Measurements from ENCODE around the gene CCDC126. TPM values are rescaled to one million over a fixed set of nuclear protein-coding genes. Genes with fewer than 3 reads are reported as not detected.

CCDC126 gene
- total and polyA plus RNA-seq, 10 of the 15 experiments (the other 5 are each of a cell fraction or from before 2014, with no cell fraction given) = 10.9 to 49.9 (median 24.1) TPM

DNA sequence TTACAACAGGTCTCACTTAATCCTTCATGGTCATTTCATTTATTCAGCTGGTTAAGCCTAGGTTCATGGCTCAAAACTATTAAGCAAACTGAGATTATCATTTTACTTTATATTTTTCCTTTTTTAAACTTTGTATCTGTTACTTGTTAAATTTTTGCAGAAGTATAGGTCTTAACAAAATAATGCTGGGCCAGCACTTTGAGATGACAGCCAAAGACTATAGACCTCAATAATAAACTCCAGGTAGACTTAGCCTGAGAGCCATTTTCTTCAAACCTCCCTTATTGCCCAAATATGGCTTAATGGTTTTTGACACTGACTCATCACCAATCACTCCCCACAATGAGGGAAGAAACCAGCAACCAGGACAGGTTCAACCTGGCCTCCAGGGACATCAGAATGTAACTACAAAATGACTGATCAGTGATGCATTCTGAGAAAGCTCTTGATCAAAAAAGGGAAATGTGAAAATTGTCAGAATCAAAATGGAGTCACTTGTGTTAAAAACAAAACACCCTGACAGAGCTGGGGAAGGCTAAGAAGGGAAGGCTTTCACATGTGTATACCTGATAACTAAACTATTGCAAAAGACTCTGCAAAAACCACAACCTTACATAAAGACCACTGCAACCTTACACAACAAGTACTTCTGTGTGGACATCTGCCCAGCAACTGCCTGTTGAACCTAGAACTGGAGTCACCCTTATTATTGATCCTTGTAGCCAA is 2.1 kb upstream of the CCDC126 start (continued):
- TF ChIP-seq BRCA1 (IDR thresholded peaks at IDR 0.05; ENCODE audit: low read depth, low read length) = no peak
- no peak for TF ChIP-seq SREBF1 (IDR thresholded peaks at IDR 0.05; ENCODE audit: low read length)
- TF ChIP-seq TCF3 (IDR thresholded peaks at IDR 0.05; ENCODE audit: borderline replicate concordance, insufficient read depth, low read depth, low read length) = 0 out of 2 replicates have a peak, but pooled peaks have one; percentile 70
- TF ChIP-seq POU2F2 (IDR thresholded peaks at IDR 0.05; ENCODE audit: borderline replicate concordance, low read depth, low read length) = peak; percentile 68; the same call in 1 of the 3 replicates
- TF ChIP-seq BACH1 (IDR thresholded peaks at IDR 0.05; ENCODE audit: borderline replicate concordance) = peak; percentile 94; the same call in 1 of the 2 replicates
- 0 out of 2 replicates have a peak, but pooled peaks have one; percentile 72 for TF ChIP-seq CREB1 (IDR thresholded peaks at IDR 0.05; ENCODE audit: low read depth)
- TF ChIP-seq BMI1 (IDR thresholded peaks at IDR 0.05; ENCODE audit: borderline replicate concordance) = peak; percentile 87
- TF ChIP-seq CTCF (IDR thresholded peaks at IDR 0.05 in 2 of 3, conservative IDR thresholded peaks at IDR 0.05 in 1 of 3; ENCODE audit: control insufficient read depth in 2 of 3, extremely low read depth in 1 of 3, insufficient read depth in 1 of 3, low read depth in 3 of 3, low read length in 3 of 3) = no peak
- TF ChIP-seq IKZF1 (conservative IDR thresholded peaks at IDR 0.05) = peak; percentile 75
- TF ChIP-seq SMAD1 (IDR thresholded peaks at IDR 0.05; ENCODE audit: low read depth, partially characterized antibody) = no peak
- peak; percentile 74 for TF ChIP-seq RFX5 (IDR thresholded peaks at IDR 0.05; ENCODE audit: low read depth, low read length)
- TF ChIP-seq MEF2A (IDR thresholded peaks at IDR 0.05; ENCODE audit: insufficient read depth, low read depth, low read length) = peak; percentile 94
- TF ChIP-seq ZNF274 (IDR thresholded peaks at IDR 0.05; ENCODE audit: insufficient read depth, insufficient read length) = no peak
- TF ChIP-seq RELA (IDR thresholded peaks at IDR 0.05; ENCODE audit: borderline replicate concordance, partially characterized antibody) = no peak
- TF ChIP-seq ATF7 (IDR thresholded peaks at IDR 0.05; ENCODE audit: low read depth) = peak; percentile 93
- peak; percentile 67 for TF ChIP-seq YY1 (IDR thresholded peaks at IDR 0.05; ENCODE audit: low read depth, low read length)
- TF ChIP-seq, protein P1, sequence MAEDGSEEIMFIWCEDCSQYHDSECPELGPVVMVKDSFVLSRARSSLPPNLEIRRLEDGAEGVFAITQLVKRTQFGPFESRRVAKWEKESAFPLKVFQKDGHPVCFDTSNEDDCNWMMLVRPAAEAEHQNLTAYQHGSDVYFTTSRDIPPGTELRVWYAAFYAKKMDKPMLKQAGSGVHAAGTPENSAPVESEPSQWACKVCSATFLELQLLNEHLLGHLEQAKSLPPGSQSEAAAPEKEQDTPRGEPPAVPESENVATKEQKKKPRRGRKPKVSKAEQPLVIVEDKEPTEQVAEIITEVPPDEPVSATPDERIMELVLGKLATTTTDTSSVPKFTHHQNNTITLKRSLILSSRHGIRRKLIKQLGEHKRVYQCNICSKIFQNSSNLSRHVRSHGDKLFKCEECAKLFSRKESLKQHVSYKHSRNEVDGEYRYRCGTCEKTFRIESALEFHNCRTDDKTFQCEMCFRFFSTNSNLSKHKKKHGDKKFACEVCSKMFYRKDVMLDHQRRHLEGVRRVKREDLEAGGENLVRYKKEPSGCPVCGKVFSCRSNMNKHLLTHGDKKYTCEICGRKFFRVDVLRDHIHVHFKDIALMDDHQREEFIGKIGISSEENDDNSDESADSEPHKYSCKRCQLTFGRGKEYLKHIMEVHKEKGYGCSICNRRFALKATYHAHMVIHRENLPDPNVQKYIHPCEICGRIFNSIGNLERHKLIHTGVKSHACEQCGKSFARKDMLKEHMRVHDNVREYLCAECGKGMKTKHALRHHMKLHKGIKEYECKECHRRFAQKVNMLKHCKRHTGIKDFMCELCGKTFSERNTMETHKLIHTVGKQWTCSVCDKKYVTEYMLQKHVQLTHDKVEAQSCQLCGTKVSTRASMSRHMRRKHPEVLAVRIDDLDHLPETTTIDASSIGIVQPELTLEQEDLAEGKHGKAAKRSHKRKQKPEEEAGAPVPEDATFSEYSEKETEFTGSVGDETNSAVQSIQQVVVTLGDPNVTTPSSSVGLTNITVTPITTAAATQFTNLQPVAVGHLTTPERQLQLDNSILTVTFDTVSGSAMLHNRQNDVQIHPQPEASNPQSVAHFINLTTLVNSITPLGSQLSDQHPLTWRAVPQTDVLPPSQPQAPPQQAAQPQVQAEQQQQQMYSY (CRISPR knock-in tag; IDR thresholded peaks at IDR 0.05) = peak; percentile 75
- TF ChIP-seq NR2F1 (conservative IDR thresholded peaks at IDR 0.05) = peak; percentile 60
- peak; percentile 86 for TF ChIP-seq PKNOX1 (IDR thresholded peaks at IDR 0.05)
- TF ChIP-seq GATAD2B (conservative IDR thresholded peaks at IDR 0.05; ENCODE audit: low read depth) = peak; percentile 32; the same call in 1 of the 2 replicates
- TF ChIP-seq FOXM1 (IDR thresholded peaks at IDR 0.05; ENCODE audit: low read depth, low read length) = peak; percentile 99
- TF ChIP-seq PAX5 (IDR thresholded peaks at IDR 0.05; ENCODE audit: borderline replicate concordance, low read depth, low read length) = peak; percentile 88
- TF ChIP-seq JUNB (IDR thresholded peaks at IDR 0.05) = peak; percentile 100
- peak; percentile 97 for TF ChIP-seq MTA2 (IDR thresholded peaks at IDR 0.05; ENCODE audit: low read depth)
- no peak for TF ChIP-seq POLR2A (IDR thresholded peaks at IDR 0.05; ENCODE audit: low read depth, low read length)
